ENCODE results near the gene PLA2G1B. TPM values are rescaled to one million over a fixed set of nuclear protein-coding genes. Genes with fewer than 3 reads are reported as not detected.

Gene PLA2G1B
- total RNA-seq, 1 experiment from 2014 or later: not detected

GRCh38 chr12:120287491-120287890 is 40.1 kb downstream of the PLA2G1B start:
- TF ChIP-seq, protein P1, sequence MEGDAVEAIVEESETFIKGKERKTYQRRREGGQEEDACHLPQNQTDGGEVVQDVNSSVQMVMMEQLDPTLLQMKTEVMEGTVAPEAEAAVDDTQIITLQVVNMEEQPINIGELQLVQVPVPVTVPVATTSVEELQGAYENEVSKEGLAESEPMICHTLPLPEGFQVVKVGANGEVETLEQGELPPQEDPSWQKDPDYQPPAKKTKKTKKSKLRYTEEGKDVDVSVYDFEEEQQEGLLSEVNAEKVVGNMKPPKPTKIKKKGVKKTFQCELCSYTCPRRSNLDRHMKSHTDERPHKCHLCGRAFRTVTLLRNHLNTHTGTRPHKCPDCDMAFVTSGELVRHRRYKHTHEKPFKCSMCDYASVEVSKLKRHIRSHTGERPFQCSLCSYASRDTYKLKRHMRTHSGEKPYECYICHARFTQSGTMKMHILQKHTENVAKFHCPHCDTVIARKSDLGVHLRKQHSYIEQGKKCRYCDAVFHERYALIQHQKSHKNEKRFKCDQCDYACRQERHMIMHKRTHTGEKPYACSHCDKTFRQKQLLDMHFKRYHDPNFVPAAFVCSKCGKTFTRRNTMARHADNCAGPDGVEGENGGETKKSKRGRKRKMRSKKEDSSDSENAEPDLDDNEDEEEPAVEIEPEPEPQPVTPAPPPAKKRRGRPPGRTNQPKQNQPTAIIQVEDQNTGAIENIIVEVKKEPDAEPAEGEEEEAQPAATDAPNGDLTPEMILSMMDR (conservative IDR thresholded peaks at IDR 0.05; ENCODE audit: low read depth, low read length): no peak
- TF ChIP-seq EZH2 (IDR thresholded peaks at IDR 0.05; ENCODE audit: borderline replicate concordance, low read depth, low read length, poor library complexity, severe bottlenecking): no peak
- Histone ChIP-seq H3K27ac (ENCODE audit: low read depth, low read length, poor library complexity, severe bottlenecking) (no peak overlapping the region), H3K4me3 (ENCODE audit: low read depth, low read length, poor library complexity, severe bottlenecking) (no peak overlapping the region), H3K27me3 (replicated peaks; ENCODE audit: insufficient read depth, low read depth, low read length, poor library complexity) (no peaks in the 10 kb centered on the region), H3K9me3 (ENCODE audit: low read depth, low read length, poor library complexity, severe bottlenecking) (no peaks in the 10 kb centered on the region), H3K36me3 (ENCODE audit: insufficient read depth, low read length, poor library complexity, severe bottlenecking) (no peaks in the 10 kb centered on the region), H3K4me1 (ENCODE audit: insufficient read depth, low read length, poor library complexity, severe bottlenecking) (peaks cover 9% of the 10 kb centered on the region)
- intact Hi-C loops (cut with micrococcal nuclease; ENCODE audit: unreplicated experiment): no loop called here
- no peak for DNase-seq (ENCODE audit: low spot score)
- ChIA-PET CTCF (interaction anchor here (1.8 kb wide), 1 partner anchor 59 kb away, joined by 6 read pairs; no protein-coding TSS in a partner anchor), POLR2A (ENCODE audit: low non-redundant PET) (no interaction called here)
- BruUV-seq (replicated peaks): no TSS peak

DNA sequence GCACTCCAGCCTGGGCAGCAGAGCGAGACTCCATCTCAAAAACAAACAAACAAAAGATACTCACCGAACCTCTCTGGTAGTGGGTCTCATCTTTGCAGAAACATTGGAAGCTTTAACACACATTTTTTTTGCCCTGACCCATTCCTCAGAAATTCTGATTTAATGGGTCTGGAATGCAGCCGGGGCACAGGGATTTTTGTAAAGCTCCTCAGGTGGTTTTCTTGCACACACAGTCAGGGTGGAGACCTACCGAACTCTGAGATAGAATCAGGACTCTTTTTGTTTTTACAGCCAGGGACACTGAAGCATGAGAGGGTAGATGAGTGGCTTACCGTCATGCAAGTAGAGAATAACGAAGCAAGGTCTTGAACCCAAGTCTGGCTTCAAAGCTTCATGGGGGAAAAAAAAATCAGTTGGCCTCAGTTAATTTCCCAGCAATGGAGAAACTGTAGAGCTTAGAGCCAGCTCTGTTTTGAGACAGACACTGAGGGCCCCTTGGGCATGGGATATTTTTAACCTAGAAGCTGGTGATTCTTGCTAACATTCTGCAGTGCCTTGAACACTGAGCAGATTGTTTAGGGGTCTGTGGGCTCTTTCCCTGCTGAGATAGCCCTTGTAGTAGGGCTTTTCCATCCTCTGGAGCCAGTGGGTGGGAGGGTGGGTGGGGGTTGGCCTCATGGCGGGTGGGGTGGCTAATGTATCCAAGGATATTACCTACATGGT is 40.6 kb downstream of the PLA2G1B start:
- ChIA-PET POLR2A (ENCODE audit: low non-redundant PET) (no interaction called here), CTCF (interaction anchor here (0.7 to 1.8 kb wide), 2 partner anchors 59 to 300 kb away, joined by 4 to 6 read pairs; no protein-coding TSS in a partner anchor)
- intact Hi-C loops (cut with micrococcal nuclease; ENCODE audit: unreplicated experiment): no loop called here
- Histone ChIP-seq H3K27me3 (replicated peaks; ENCODE audit: insufficient read depth, low read depth, low read length, poor library complexity) (no peaks in the 10 kb centered on the region), H3K4me3 (ENCODE audit: low read depth, low read length, poor library complexity, severe bottlenecking) (no peak overlapping the region), H3K27ac (ENCODE audit: low read depth, low read length, poor library complexity, severe bottlenecking) (no peak overlapping the region), H3K36me3 (ENCODE audit: insufficient read depth, low read length, poor library complexity, severe bottlenecking) (no peaks in the 10 kb centered on the region), H3K9me3 (ENCODE audit: low read depth, low read length, poor library complexity, severe bottlenecking) (no peaks in the 10 kb centered on the region), H3K4me1 (ENCODE audit: insufficient read depth, low read length, poor library complexity, severe bottlenecking) (peaks cover 9% of the 10 kb centered on the region)
- BruUV-seq (replicated peaks): no TSS peak
- DNase-seq (ENCODE audit: low spot score): no peak
- TF ChIP-seq, protein P1 (conservative IDR thresholded peaks at IDR 0.05; ENCODE audit: low read depth, low read length): no peak
- no peak for TF ChIP-seq EZH2 (IDR thresholded peaks at IDR 0.05; ENCODE audit: borderline replicate concordance, low read depth, low read length, poor library complexity, severe bottlenecking)

- intact Hi-C loops (cut with micrococcal nuclease; ENCODE audit: unreplicated experiment): no loop called here
- BruUV-seq (replicated peaks): no TSS peak
- POLR2A ChIA-PET (ENCODE audit: low non-redundant PET): no interaction called here
Observed at GRCh38 chr12:120284381-120284780, 43.2 kb downstream of the PLA2G1B start.

More at GRCh38 chr12:120284381-120284780, 43.2 kb downstream of the PLA2G1B start:
- no peak overlapping the region for H3K27ac ChIP-seq (ENCODE audit: low read depth, low read length, poor library complexity, severe bottlenecking)
- CTCF ChIA-PET: interaction anchor here (1.1 kb wide), 1 partner anchor 55 kb away, joined by 4 read pairs; no protein-coding TSS in a partner anchor
- H3K36me3 ChIP-seq (ENCODE audit: insufficient read depth, low read length, poor library complexity, severe bottlenecking): no peaks in the 10 kb centered on the region
- H3K4me1 ChIP-seq (ENCODE audit: insufficient read depth, low read length, poor library complexity, severe bottlenecking): peaks cover 3% of the 10 kb centered on the region
- H3K27me3 ChIP-seq (replicated peaks; ENCODE audit: insufficient read depth, low read depth, low read length, poor library complexity): no peaks in the 10 kb centered on the region
- DNase-seq (ENCODE audit: low spot score): no peak
- H3K4me3 ChIP-seq (ENCODE audit: low read depth, low read length, poor library complexity, severe bottlenecking): no peak overlapping the region
- no peaks in the 10 kb centered on the region for H3K9me3 ChIP-seq (ENCODE audit: low read depth, low read length, poor library complexity, severe bottlenecking)
- TF ChIP-seq, protein P1 (conservative IDR thresholded peaks at IDR 0.05; ENCODE audit: low read depth, low read length): no peak

Measured in A673 (cell line).